HCT116 (cell line): Measurements from ENCODE around the gene DHFR2. TPM values are rescaled to one million over a fixed set of nuclear protein-coding genes. Genes with fewer than 3 reads are reported as not detected.

Source experiments
- ATAC-seq: fragments of 200-7000 bp; cut with Tn5 transposase; 2 replicates; pipeline ENCODE4 v1.9.1; 2020; ENCODE audit warnings: mild to moderate bottlenecking, moderate library complexity
- BruUV-seq: library from RNA; stranded (reverse); fragments of 400-500 nt; replicated peaks from 2 replicates; lab custom pipeline; 2021; lab: Mats Ljungman, UMichigan
- CTCF ChIA-PET: fragments of 300-600 bp; sonication (Branson Sonifier 250); formaldehyde crosslinking; loops from one replicate; lab custom pipeline; 2021; ENCODE audit warnings: antibody characterized with exemption; lab: Charles Lee
- POLR2A ChIA-PET: fragments of 300-600, 350-600 bp; sonication (Branson Sonifier 250); formaldehyde crosslinking; loops from one replicate; lab custom pipeline; 2021; ENCODE audit warnings: antibody characterized with exemption; lab: Charles Lee
- RAD21 ChIA-PET, 2 experiments: fragments of 300-600 bp; sonication (Branson Sonifier 250); formaldehyde crosslinking; loops; one replicate each; lab custom pipeline; 2023; ENCODE audit warnings: low total read pairs in 2 of 2; ENCODE audit not compliant: uncharacterized antibody in 2 of 2, unreplicated experiment in 2 of 2, low non-redundant PET in 1 of 2; lab: Charles Lee
- DNase-seq: peaks from one replicate; pipeline ENCODE4 v3.0.0-alpha.2; 2010; ENCODE audit warnings: low read depth, low spot score
- H2AFZ ChIP-seq: fragments of 200-600 bp; shearing (Covaris generic), sonication (generic); 2 replicates; pipeline ENCODE4 v1.6.1; 2017; ENCODE audit warnings: low read depth, mixed run types, mixed read lengths, antibody characterized with exemption, low read length; ENCODE audit not compliant: poor library complexity, severe bottlenecking
- H3K27ac ChIP-seq: 2 replicates; pipeline ENCODE4 v1.5.1; 2012; ENCODE audit warnings: low read depth, low read length
- H3K27me3 ChIP-seq: fragments of 200-600 bp; sonication (generic); 2 replicates; pipeline ENCODE4 v1.6.1; 2016; ENCODE audit warnings: mixed run types, low read length, mixed read lengths; ENCODE audit not compliant: insufficient read depth
- H3K36me3 ChIP-seq, 2 experiments: fragments of 200-500 bp in 1 of 2; fragments of 200-600 bp in 1 of 2; sonication (Bioruptor generic) in 1 of 2; sonication (generic) in 1 of 2; 2 replicates each; pipeline versions ENCODE4 v1.5.1 to v1.6.1; 2014 to 2016; ENCODE audit warnings: low read length in 2 of 2, inconsistent platforms in 1 of 2, mixed read lengths in 1 of 2, mixed run types in 1 of 2; ENCODE audit not compliant: insufficient read depth in 2 of 2, control insufficient read depth in 1 of 2
- H3K4me1 ChIP-seq, 2 experiments: fragments of 200-600 bp in 1 of 2; sonication (generic) in 1 of 2; 2 replicates each; pipeline versions ENCODE4 v1.5.1 to v1.6.1; 2012 to 2017; ENCODE audit warnings: low read length in 2 of 2, inconsistent platforms in 1 of 2, mild to moderate bottlenecking in 1 of 2, mixed read lengths in 1 of 2, mixed run types in 1 of 2, moderate library complexity in 1 of 2; ENCODE audit not compliant: insufficient read depth in 2 of 2, control insufficient read depth in 1 of 2
- H3K4me2 ChIP-seq: fragments of 200-600 bp; sonication (generic); 2 replicates; pipeline ENCODE4 v1.6.1; 2017; ENCODE audit warnings: mixed run types, low read length, mixed read lengths
- H3K4me3 ChIP-seq, 2 experiments: fragments of 200-600 bp in 1 of 2; sonication (generic) in 1 of 2; replicated peaks in 1 of 2; 2 replicates each; pipeline ENCODE4 v1.5.1; 2011 to 2016; ENCODE audit warnings: low read length in 2 of 2, control low read depth in 1 of 2, low read depth in 1 of 2, mild to moderate bottlenecking in 1 of 2, mixed read lengths in 1 of 2, mixed run types in 1 of 2
- H3K79me2 ChIP-seq: fragments of 200-600 bp; sonication (generic); 2 replicates; pipeline ENCODE4 v1.6.1; 2017; ENCODE audit warnings: mild to moderate bottlenecking, mixed run types, low read length, moderate library complexity, mixed read lengths; ENCODE audit not compliant: insufficient read depth
- H3K9ac ChIP-seq: fragments of 200-600 bp; sonication (generic); 2 replicates; pipeline ENCODE4 v1.6.1; 2016; ENCODE audit warnings: low read length, mixed read lengths
- H3K9me2 ChIP-seq: fragments of 200-600 bp; sonication (generic), shearing (Covaris generic); 2 replicates; pipeline ENCODE4 v1.6.1; 2017; ENCODE audit warnings: mixed run types, mild to moderate bottlenecking, moderate library complexity; ENCODE audit not compliant: insufficient read depth
- H3K9me3 ChIP-seq, 2 experiments: fragments of 200-500 bp in 1 of 2; fragments of 200-600 bp in 1 of 2; sonication (Bioruptor generic) in 1 of 2; sonication (generic) in 1 of 2; 2 replicates each; pipeline ENCODE4 v1.6.1; 2014 to 2017; ENCODE audit warnings: low read length in 2 of 2, mixed read lengths in 2 of 2, inconsistent platforms in 1 of 2, low read depth in 1 of 2, mild to moderate bottlenecking in 1 of 2, mixed run types in 1 of 2, moderate library complexity in 1 of 2; ENCODE audit not compliant: control insufficient read depth in 1 of 2, insufficient read depth in 1 of 2
- H4K20me1 ChIP-seq: fragments of 200-600 bp; sonication (generic), shearing (Covaris generic); 2 replicates; pipeline ENCODE4 v1.6.1; 2017; ENCODE audit warnings: mixed run types, mild to moderate bottlenecking, moderate library complexity; ENCODE audit not compliant: insufficient read depth
- CBX3 ChIP-seq: IDR thresholded peaks from 2 replicates; pipeline ENCODE4 v1.6.1; 2012; ENCODE audit warnings: low read depth
- EGR1 ChIP-seq: IDR thresholded peaks from 2 replicates; pipeline ENCODE4 v1.6.1; 2012; ENCODE audit warnings: low read depth
- RAD21 ChIP-seq: IDR thresholded peaks from 2 replicates; pipeline ENCODE4 v1.6.1; 2012; ENCODE audit warnings: low read depth, mild to moderate bottlenecking
- SP1 ChIP-seq: IDR thresholded peaks from 2 replicates; pipeline ENCODE4 v1.6.1; 2012; ENCODE audit warnings: low read depth
- YY1 ChIP-seq: IDR thresholded peaks from 2 replicates; pipeline ENCODE4 v1.6.1; 2011; ENCODE audit warnings: low read length, low read depth, moderate library complexity, mild to moderate bottlenecking; ENCODE audit not compliant: insufficient replicate concordance; ENCODE audit errors: extremely low read depth
- ZNF274 ChIP-seq: fragments of 200-500 bp; sonication (Bioruptor generic); IDR thresholded peaks from 2 replicates; pipeline ENCODE4 v1.6.1; 2014; ENCODE audit warnings: mild to moderate bottlenecking, low read depth, low read length, inconsistent platforms
- intact Hi-C: fragments of 100-400 bp; cut with micrococcal nuclease; formaldehyde crosslinking; loops from 2 replicates; pipeline ENCODE4 v1.10.0; 2022
- total RNA-seq: library from RNA; stranded (reverse); gene quantifications from one replicate; pipeline ENCODE4 v1.2.1, GENCODE V29; 2021; ENCODE audit not compliant: unreplicated experiment
- TF ChIP-seq, protein P1 (sequence below), 3 experiments: fragments of 200-600 bp in 1 of 3; sonication (generic) in 1 of 3; IDR thresholded peaks in 2 of 3; conservative IDR thresholded peaks in 1 of 3; 2 replicates each; pipeline ENCODE4 v1.5.1; 2012 to 2017; ENCODE audit warnings: low read depth in 2 of 3, low read length in 2 of 3, antibody characterized with exemption in 1 of 3, borderline replicate concordance in 1 of 3, control low read depth in 1 of 3, mild to moderate bottlenecking in 1 of 3, mixed read lengths in 1 of 3, mixed run types in 1 of 3, moderate library complexity in 1 of 3; ENCODE audit not compliant: insufficient read depth in 1 of 3
- TF ChIP-seq, protein P2 (sequence below): IDR thresholded peaks from 2 replicates; pipeline ENCODE4 v1.6.1; 2012; ENCODE audit warnings: low read depth
- TF ChIP-seq, protein P3 (sequence below): IDR thresholded peaks from 2 replicates; pipeline ENCODE4 v1.6.1; 2012

The DHFR2 gene
- total RNA-seq, 1 experiment from 2014 or later = 1.8 TPM

DNA sequence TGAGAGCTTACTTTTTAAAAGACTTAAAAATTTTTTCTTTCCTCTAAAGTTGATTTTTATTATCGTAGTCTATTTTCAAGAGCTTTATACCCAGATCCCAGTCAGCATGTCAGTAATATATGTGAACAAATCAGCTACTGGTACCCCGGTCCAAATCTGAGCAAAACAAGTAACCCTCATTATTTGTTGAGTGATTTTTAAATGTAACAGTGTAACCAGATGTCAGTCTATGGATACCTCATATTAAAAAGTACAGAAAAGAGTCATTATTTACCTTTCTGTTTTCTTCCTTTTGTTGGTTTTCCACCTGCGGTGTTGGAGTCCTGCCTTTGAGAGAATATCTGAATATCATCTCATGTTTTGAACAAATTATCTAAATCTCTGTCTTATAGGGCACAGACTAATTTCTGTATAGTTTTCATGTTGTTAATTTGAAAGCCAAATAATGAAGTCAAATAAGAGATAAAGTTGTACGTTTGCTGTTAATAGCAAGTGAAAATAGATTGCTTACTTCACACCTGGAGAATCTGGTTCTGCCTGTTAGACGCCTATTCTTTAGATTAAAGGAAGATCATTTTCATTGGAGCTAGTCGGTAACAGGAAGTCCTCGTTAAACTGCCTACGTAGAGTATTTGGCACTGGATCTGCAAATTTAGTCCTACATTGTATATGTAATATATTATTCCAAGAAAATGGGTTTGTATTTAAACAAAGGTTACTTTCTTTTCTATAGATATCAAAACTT lies 34.5 kb downstream of the DHFR2 start, which contains the start of gene STX19:
Gene STX19, minus strand, starts transcription at position 505 of the 745 bp plus-strand sequence. CDS start 13,328 bp downstream, outside the sequence.
- no peak within 1 kb of the TSS for H3K9ac ChIP-seq
- no peaks in the 10 kb centered on the region for H4K20me1 ChIP-seq
- DNase-seq (peak; percentile 2), ATAC-seq (no peak)
- ChIA-PET RAD21 (no interaction called here), CTCF (interaction anchor here (1.3 to 1.9 kb wide), 2 partner anchors 9 to 41 kb away, joined by 6 read pairs; no protein-coding TSS in a partner anchor)
- no TSS peak for BruUV-seq
- H3K36me3 ChIP-seq = no peaks in the 10 kb centered on the region
- no peak within 1 kb of the TSS for H3K4me3 ChIP-seq
- peaks cover 6% of the 10 kb centered on the region in 2 experiments for H3K4me1 ChIP-seq
- no peak within 1 kb of the TSS for H2AFZ ChIP-seq
- H3K27ac ChIP-seq = no peak within 1 kb of the TSS
- H3K79me2 ChIP-seq = no peaks in the 10 kb centered on the region
- H3K27me3 ChIP-seq = no peaks in the 10 kb centered on the region
- TF ChIP-seq CBX3 = no peak
- TF ChIP-seq SP1 = peak; percentile 16; the same call in 1 of the 2 replicates
- TF ChIP-seq YY1 = no peak
- no peak for TF ChIP-seq RAD21
- TF ChIP-seq, all 23 proteins: peak for 1
- POLR2A ChIA-PET = interaction anchor here (1.3 kb wide), 1 partner anchor 35 kb away, joined by 10 read pairs; the partner anchor contains the start of genes DHFR2 and NSUN3
- H3K4me2 ChIP-seq = peak within 1 kb of the TSS; percentile 34
- H3K9me2 ChIP-seq = no peaks in the 10 kb centered on the region
- no peaks in the 10 kb centered on the region for H3K9me3 ChIP-seq
- intact Hi-C loops = no loop called here

DNA sequence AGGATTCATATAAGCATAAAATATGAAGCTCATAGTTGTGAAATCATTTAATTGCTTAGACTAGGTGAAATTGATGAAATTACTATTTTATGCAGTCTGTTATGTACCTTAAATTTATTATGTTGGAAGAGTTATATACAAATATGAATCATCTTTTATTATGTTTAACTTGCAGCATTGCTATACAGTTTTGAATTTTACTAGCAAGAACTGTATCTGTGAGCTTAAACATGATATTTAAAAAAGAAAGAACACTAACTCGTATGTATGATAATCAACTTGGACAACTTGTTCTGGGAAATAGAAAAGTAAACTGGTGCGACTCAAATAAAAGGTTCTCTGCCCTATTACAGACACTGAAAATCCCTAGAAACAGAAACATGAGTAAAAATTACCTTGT lies 36.1 kb downstream of the DHFR2 start:
- no peaks in the 10 kb centered on the region for H3K79me2 ChIP-seq
- H3K27me3 ChIP-seq = no peaks in the 10 kb centered on the region
- POLR2A ChIA-PET = no interaction called here
- DNase-seq (no peak), ATAC-seq (no peak)
- intact Hi-C loops = no loop called here
- H3K9me3 ChIP-seq = no peaks in the 10 kb centered on the region
- H3K27ac ChIP-seq = no peak overlapping the region
- H3K36me3 ChIP-seq = no peaks in the 10 kb centered on the region
- H3K4me1 ChIP-seq = peaks cover 6% of the 10 kb centered on the region in 2 experiments
- H2AFZ ChIP-seq = no peak overlapping the region
- H3K4me3 ChIP-seq = no peak overlapping the region
- CTCF ChIA-PET = interaction anchor here (2.0 kb wide), 1 partner anchor 22 kb away, joined by 4 read pairs; no protein-coding TSS in a partner anchor
- no peak overlapping the region for H3K4me2 ChIP-seq
- no peak overlapping the region for H3K9ac ChIP-seq
- TF ChIP-seq RAD21 (no peak), YY1 (no peak), ZNF274 (no peak), CBX3 (no peak), EGR1 (no peak)
- TF ChIP-seq, protein P1, sequence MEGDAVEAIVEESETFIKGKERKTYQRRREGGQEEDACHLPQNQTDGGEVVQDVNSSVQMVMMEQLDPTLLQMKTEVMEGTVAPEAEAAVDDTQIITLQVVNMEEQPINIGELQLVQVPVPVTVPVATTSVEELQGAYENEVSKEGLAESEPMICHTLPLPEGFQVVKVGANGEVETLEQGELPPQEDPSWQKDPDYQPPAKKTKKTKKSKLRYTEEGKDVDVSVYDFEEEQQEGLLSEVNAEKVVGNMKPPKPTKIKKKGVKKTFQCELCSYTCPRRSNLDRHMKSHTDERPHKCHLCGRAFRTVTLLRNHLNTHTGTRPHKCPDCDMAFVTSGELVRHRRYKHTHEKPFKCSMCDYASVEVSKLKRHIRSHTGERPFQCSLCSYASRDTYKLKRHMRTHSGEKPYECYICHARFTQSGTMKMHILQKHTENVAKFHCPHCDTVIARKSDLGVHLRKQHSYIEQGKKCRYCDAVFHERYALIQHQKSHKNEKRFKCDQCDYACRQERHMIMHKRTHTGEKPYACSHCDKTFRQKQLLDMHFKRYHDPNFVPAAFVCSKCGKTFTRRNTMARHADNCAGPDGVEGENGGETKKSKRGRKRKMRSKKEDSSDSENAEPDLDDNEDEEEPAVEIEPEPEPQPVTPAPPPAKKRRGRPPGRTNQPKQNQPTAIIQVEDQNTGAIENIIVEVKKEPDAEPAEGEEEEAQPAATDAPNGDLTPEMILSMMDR (IDR thresholded peaks at IDR 0.05 in 2 of 3, conservative IDR thresholded peaks at IDR 0.05 in 1 of 3; ENCODE audit: borderline replicate concordance in 1 of 3, insufficient read depth in 1 of 3, low read depth in 2 of 3, low read length in 2 of 3) = no peak
- TF ChIP-seq, protein P2, sequence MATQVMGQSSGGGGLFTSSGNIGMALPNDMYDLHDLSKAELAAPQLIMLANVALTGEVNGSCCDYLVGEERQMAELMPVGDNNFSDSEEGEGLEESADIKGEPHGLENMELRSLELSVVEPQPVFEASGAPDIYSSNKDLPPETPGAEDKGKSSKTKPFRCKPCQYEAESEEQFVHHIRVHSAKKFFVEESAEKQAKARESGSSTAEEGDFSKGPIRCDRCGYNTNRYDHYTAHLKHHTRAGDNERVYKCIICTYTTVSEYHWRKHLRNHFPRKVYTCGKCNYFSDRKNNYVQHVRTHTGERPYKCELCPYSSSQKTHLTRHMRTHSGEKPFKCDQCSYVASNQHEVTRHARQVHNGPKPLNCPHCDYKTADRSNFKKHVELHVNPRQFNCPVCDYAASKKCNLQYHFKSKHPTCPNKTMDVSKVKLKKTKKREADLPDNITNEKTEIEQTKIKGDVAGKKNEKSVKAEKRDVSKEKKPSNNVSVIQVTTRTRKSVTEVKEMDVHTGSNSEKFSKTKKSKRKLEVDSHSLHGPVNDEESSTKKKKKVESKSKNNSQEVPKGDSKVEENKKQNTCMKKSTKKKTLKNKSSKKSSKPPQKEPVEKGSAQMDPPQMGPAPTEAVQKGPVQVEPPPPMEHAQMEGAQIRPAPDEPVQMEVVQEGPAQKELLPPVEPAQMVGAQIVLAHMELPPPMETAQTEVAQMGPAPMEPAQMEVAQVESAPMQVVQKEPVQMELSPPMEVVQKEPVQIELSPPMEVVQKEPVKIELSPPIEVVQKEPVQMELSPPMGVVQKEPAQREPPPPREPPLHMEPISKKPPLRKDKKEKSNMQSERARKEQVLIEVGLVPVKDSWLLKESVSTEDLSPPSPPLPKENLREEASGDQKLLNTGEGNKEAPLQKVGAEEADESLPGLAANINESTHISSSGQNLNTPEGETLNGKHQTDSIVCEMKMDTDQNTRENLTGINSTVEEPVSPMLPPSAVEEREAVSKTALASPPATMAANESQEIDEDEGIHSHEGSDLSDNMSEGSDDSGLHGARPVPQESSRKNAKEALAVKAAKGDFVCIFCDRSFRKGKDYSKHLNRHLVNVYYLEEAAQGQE = no peak
- TF ChIP-seq, protein P3, sequence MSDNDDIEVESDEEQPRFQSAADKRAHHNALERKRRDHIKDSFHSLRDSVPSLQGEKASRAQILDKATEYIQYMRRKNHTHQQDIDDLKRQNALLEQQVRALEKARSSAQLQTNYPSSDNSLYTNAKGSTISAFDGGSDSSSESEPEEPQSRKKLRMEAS = no peak
- BruUV-seq = no TSS peak
- no peaks in the 10 kb centered on the region for H4K20me1 ChIP-seq
- RAD21 ChIA-PET = no interaction called here
- no peaks in the 10 kb centered on the region for H3K9me2 ChIP-seq
